ENCODE results near the gene COL6A2.

DNA sequence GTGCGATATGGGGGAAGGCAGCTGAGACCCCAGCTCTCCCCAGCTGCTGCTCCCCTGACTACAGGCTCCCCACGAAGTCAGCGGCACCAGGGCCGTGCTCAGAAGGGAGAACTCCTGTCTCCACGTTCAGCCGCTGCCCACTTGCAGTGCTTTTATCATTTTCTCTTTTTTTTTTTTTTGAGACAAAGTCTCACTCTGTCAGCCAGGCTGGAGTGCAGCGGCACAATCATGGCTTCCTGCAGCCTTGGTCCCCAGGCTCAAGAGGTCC is 58.4 kb downstream of the COL6A2 start:
- TF ChIP-seq CTCF (conservative IDR thresholded peaks at IDR 0.05 in 1 of 2, IDR thresholded peaks at IDR 0.05 in 1 of 2; ENCODE audit: extremely low read depth in 1 of 2, insufficient read depth in 1 of 2, low read depth in 1 of 2, low read length in 2 of 2): no peak
- TF ChIP-seq EZH2 (IDR thresholded peaks at IDR 0.05; ENCODE audit: borderline replicate concordance, low read length): no peak
